HCEC 1CT (cell line): Measurements from ENCODE around the gene PLAC9.

Experiments used
- DNase-seq: peaks from one replicate; pipeline ENCODE4 v3.0.0-alpha.2; 2017

The PLAC9 gene

GRCh38 chr10:80140251-80140650 lies 7.7 kb downstream of the PLAC9 start:
- no peak for DNase-seq

DNA sequence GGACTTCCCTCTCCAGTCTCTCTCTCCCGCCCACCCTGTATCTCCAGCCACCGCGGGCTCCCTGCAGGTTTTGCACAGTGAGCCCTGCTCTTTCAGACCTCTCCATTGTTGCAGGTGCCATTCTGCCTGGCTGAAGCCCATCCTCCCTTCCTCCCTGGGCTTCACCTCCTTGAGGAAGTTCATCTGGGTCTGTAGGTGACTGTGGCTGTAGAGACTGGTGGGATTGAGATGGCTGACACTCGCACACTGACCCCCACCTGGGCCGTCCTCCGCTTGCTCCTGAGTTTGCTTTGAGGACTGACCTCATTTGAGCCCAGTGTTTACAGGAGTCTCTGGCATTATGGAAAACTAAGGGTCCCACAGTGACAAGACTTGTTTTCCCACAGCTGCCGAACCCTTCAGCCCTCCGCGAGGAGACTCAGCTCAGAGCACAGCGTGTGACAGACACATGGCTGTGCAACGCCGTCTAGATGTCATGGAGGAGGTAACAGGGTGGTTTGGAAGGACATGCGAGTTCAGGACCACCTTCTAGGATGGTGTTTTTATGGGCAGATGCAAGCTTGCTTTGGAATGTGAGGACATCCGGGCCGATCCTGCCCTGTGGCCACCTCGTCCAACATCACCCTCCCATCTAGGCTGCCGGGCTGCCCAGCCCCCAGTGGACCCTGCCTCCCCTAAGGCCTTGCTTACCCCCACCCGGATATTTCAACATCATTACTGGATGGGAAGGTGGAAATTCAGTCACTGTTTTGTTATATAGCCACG lies 9.3 kb downstream of the PLAC9 start:
- DNase-seq = no peak

- DNase-seq = no peak
Measured at GRCh38 chr10:80144067-80144695, 11.7 kb downstream of the PLAC9 start.

DNA sequence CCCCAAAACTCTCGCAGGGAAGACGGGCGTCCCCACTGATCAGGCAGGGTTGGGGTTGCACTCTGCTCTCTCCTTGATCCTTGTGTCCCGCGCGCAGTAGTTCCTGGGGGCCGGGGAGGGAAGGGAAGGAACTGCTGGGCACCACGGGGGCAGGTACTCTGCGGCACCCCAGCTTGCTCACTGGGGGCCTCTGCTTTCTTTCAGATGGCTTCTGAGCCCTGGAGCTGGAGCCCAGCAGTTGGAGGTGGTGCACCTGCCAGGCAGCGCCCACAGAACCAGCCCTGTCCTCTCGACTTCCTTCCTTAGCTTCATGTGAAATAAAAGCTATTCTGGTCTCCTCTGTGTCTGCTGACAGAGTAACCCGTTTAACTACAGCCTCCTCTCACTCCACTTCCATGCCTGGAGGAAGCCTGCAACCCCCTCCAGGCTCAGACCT lies 12.2 kb downstream of the PLAC9 start:
- no peak for DNase-seq

GRCh38 chr10:80145406-80146308 lies 13.1 kb downstream of the PLAC9 start:
- DNase-seq = peak; percentile 19

- no peak for DNase-seq
Measured at GRCh38 chr10:80146918-80147317, 14.4 kb downstream of the PLAC9 start.

DNA sequence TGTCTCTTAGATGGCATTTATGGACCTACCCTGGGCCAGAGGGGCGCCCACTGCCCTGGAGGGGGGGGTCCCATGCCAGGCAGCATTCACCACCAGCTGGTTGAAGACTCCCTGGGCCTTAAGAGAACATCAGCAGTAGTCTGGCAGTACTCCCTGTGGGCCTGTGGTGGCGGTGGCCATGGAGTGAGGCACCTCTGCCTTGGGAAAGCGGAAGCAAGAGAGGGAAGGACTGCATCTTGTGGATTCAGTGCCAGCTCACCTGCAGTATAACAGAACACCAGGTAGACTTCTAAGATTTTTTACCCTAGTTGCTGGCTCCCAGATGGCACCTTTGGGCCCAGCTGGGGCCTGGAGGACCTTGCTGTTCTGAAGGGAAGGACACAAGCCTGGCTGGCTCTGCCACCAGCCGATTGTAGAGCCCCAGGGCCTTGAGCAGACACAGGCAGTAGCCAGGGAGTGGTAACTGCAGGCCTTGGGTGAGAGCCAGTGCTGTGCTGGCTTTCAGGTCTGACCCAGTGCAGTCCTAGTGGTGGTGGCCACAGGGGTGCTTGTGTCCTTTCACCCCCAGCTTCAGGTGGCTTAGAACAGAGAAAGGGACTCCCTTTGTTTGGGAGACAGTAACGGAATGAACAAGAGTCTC lies 15.8 kb downstream of the PLAC9 start:
- DNase-seq = no peak

- no peak for DNase-seq
Measured at GRCh38 chr10:80149123-80149522, 16.6 kb downstream of the PLAC9 start.

DNA sequence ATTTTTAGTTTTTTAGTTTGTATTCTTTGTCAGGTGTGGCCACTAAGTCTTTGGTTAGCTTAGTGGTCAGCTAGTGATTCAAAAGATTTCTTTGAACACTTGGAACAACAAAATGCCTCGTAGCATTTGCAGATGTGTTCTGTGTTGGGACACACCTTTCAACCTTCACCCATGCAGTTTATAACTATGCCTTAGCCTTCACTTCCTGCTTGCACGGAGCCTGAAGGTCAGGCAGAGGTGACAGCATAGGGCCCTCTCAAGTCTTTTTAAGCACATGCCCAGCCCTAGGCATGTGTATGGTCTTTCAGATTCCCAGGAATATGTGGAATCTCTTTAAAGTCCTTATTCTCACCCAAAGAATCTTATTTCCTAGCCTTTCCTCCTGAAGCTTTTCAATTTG lies 17.6 kb downstream of the PLAC9 start:
- no peak for DNase-seq

DNA sequence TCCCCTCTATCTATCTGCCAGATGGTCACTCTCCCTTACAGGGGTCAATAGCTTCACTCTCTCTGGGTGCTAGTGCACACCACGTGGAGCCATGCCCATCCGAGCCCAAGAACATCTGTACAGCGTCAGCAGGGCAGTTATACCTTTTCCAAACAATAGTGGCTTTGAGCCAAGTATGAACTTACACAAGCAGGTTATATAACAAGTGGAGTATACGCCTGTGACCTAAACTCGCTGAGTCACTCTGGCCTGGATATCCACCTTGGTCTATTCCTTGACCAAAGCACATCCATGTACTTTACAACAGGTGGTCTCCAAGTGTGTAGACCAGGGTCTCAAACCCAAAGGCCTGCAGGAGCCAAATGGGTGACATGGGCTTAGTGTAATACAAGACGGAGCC lies 20.3 kb downstream of the PLAC9 start:
- no peak for DNase-seq

GRCh38 chr10:80153460-80153859 lies 20.9 kb downstream of the PLAC9 start:
- DNase-seq = no peak

- no peak for DNase-seq
Measured at GRCh38 chr10:80154626-80154977, 22.1 kb downstream of the PLAC9 start.

- DNase-seq = peak; percentile 88
Measured at GRCh38 chr10:80154978-80155695, 22.6 kb downstream of the PLAC9 start.

DNA sequence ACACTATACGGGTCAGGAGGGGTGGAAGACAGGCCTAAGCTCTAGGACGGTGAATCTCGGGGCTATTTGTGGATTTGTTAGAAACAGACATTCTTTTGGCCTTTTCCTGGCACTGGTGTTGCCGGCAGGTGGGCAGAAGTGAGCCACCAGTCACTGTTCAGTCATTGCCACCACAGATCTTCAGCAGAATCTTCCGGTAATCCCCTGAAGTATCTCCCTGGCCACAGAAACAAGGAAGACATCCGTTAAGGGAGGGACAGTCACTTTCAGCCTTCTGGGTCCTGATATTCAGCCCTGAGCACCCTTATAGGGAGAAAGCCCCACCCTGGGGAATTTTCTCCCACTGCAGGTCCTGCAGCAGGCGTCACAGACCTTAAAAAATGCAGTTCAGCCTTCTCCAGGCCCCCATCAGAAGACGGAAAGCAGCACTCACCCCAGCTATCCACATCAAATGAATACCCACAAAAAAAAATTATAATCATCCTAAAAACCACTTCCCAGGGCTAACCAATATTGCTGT lies 23.2 kb downstream of the PLAC9 start:
- no peak for DNase-seq

- no peak for DNase-seq
Measured at GRCh38 chr10:80156216-80156615, 23.7 kb downstream of the PLAC9 start.

GRCh38 chr10:80157561-80157960 lies 25.0 kb downstream of the PLAC9 start:
- DNase-seq = no peak

DNA sequence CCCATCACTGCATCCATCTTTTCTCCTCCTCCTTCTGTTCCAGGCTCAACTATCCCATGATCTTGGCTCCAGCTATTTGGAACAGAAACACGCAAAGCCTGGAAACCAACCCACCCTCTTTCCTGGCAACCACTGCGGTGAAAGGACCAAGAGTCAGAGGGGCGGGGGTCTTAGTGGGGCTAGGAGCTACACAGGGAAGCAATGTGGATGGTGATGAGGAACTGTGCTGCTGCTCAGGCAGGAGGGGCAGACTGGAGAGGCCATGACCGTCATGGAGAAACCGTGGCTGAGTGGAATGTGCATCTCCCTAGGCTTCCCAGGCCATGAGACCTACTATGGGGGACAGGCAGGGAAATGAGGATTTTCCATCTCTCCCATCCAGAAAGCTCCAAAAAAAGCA lies 25.6 kb downstream of the PLAC9 start:
- no peak for DNase-seq

- peak; percentile 95 for DNase-seq
Measured at GRCh38 chr10:80158598-80159127, 26.1 kb downstream of the PLAC9 start.

- no peak for DNase-seq
Measured at GRCh38 chr10:80159166-80159873, 26.8 kb downstream of the PLAC9 start.

GRCh38 chr10:80160361-80161320 lies 28.1 kb downstream of the PLAC9 start:
- DNase-seq = no peak
